RPMI8226 (cell line): ENCODE data around the gene KRCC1.
"Not testable (repeated sequence)": the region's sequence is repeated elsewhere in the genome, so short reads cannot be mapped to it uniquely, and the experiment has no call there.

ENCODE experiments used
- DNase-seq: peaks from one replicate; pipeline ENCODE4 v3.0.0-alpha.2; 2015

KRCC1 gene

DNA sequence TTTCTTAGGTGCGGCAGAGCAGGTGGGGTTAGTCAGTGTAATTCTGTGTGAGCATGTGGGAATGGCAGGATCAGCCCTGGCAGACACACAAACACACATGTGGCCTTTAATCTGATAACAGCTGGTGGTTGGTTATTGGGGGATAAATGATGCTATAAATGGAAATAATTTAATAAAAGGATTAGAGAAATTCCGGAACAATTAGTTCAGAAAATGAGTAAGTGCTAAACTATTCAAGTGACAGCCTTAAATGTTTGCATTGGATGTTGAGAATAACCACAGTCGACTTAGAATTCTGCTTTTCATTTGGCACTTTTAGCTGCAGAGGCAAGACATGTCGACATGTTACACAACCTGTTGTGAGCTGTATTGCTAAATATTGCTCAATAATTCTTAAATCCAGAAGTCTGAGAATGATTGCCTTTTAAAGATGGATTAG is 19.3 kb upstream of the KRCC1 start:
- no peak for DNase-seq

GRCh38 chr2:88074150-88074549 is 18.6 kb upstream of the KRCC1 start:
- DNase-seq: no peak

DNA sequence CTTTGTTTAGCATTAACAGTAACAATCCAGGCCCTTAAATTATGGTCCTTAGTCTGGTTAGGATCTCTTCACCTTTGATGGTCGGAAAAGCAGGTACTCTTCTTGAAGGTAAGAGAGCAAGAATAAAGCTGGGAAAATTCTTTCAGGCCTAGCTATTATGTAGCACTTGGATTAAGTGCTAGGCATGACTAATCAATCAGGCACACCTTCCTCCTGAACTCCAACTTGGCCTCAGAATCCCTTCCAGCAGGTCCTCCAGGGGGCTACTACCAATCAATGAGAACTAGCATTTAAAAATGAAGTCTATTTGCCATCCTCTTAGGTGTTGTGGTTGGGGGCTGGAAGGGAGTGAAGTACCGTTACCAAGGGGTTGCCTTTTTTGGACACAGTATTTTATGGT is 15.8 kb upstream of the KRCC1 start:
- no peak for DNase-seq

- DNase-seq: no peak
Observed at GRCh38 chr2:88070055-88070454, 14.5 kb upstream of the KRCC1 start.

- DNase-seq: no peak
Observed at GRCh38 chr2:88069117-88069516, 13.5 kb upstream of the KRCC1 start.

GRCh38 chr2:88068044-88068443 is 12.5 kb upstream of the KRCC1 start:
- DNase-seq: no peak

GRCh38 chr2:88067598-88067997 is 12.0 kb upstream of the KRCC1 start, which contains the start of gene SMYD1:
SMYD1 (plus strand) TSS chr2:88067825; CDS start chr2:88067865, 40 bp downstream.
- no peak for DNase-seq

GRCh38 chr2:88067189-88067588 is 11.6 kb upstream of the KRCC1 start:
- no peak for DNase-seq

GRCh38 chr2:88066543-88066942 is 11.0 kb upstream of the KRCC1 start:
- no peak for DNase-seq

GRCh38 chr2:88061295-88061694 is 5.7 kb upstream of the KRCC1 start:
- DNase-seq: no peak

- no peak for DNase-seq
Observed at GRCh38 chr2:88060907-88061275, 5.3 kb upstream of the KRCC1 start.

DNA sequence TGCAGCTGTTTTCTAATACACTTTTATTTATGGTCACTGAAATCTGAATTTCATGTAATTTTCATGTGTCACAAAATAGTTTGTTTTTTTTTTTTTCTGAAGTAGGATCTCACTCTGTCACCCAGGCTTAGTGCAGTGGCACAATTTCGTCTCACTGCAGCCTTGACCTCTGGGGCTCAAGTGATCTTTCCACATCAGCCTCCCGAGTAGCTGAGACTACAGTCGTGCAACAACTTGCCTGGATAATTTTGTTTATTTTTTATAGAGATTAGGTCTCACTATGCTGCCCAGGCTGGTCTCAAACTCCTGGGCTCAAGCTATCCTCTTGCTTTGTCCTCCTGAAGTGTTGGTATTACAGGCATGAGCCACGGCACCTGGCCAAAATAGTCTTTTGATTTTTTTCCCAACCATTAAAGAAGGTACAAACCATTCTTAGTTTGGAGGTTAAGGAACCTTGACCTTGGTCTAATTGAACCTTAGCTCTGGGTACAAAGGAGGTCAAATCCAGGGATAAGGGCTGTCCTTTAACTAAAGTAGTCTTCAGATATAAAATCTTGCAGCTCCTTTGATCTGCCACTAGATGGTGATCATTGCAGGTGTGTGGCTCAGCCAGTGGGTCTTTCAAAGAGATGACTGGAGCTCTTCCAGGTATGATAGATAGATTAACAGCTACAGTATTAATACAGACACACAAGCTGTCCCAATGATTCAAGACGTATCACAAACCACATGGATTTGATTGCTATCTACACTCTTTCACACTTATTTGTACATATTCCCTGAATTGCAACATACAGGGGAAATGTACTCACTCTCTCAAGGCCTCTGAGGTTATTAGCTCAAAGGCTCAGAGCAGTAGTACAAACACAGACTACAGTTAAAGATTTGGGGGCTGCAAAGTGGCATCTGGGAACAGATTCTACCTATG is 4.7 kb upstream of the KRCC1 start:
- DNase-seq: peak; percentile 46

DNA sequence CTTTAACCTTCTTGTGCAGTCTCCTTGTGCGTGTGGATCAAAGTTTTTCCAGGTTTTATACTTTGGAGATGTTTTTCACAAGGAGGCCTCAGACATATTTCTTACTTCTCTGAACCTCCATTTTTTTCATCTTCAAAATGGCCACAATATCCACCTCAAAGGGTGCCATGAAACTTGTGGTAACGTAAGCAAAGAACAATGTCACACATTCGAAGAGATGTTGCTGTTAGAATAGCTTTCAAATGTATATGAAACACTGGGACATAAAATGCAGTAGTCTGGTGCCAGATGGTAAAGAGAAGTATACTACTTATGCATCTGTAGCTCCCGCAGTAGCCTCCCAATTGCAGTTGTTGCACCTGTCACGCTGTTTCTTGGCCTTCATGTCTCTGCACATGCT is 2.6 kb upstream of the KRCC1 start:
- no peak for DNase-seq

- no peak for DNase-seq
Observed at GRCh38 chr2:88057437-88057844, 1.9 kb upstream of the KRCC1 start.

DNA sequence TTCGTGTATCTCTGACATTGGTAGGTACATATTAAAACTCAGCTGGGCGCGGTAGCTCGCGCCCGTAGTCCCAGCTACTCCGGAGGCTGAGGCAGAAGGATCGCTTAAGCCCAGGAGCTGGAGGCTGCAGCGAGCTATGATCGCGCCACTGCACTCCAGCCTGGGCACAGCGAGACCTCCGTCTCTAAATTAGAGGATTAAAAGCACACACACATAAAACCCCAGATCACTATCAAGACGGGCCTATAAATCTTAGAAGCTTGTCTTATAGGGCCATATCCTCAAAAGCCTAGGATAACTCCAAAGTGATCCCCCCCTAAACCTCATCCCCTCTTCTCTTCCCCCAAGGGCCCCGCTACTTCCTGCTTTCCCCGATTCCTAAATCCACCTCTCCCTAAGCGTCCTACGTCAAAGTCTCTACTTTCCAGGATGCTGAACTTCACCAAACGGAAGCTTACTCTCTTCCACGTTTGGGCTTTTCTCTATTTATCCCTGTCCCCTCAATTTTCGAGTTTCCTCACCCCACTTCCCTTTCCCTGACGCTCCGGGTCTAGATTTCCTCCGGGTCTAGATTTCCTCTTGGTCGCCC is 707 bp downstream of the KRCC1 start:
- no peak for DNase-seq

GRCh38 chr2:88053934-88054781 is 1.4 kb downstream of the KRCC1 start:
- DNase-seq: no peak

- no peak for DNase-seq
Observed at GRCh38 chr2:88053296-88053695, 2.3 kb downstream of the KRCC1 start.

DNA sequence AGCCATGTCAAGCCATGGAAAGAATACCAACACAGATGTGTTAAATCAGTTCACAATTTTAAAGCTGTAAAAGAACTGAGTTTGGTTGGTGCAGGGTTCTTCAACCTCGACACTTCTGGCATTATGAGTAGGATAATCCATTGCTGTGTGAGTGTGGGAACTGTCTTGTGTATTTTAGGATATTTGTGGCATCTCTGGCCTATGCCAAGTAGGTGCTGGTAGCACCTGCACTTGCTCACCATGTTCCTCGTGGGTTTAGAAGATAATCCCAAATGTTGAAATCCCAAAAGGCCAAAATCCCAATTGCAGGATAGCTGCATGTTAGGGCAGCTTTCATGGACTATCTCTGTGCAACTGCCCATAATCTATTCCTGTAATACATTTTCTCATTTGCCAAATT is 3.8 kb downstream of the KRCC1 start:
- no peak for DNase-seq

DNA sequence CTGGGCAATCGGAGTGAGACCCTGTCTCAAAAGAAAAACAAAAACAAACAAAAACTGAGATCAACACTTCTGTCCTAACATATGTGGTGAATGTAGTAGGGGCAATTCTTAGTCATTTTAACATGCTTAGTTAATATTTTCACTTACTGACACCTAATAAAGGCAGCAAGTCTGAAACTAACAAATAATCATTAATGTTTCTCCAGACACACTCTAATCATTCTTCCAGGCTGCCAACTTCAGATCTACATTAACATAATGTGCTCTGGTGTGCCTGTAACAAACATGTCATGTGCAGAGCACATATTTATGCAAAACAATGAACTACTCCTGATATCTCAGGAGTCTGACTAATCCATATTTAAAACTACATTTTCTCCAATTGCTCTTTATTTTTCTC is 6.0 kb downstream of the KRCC1 start:
- DNase-seq: no peak

GRCh38 chr2:88048541-88048940 is 7.0 kb downstream of the KRCC1 start:
- no peak for DNase-seq

- DNase-seq: not testable (repeated sequence)
Observed at GRCh38 chr2:88045561-88045960, 10.0 kb downstream of the KRCC1 start.

- no peak for DNase-seq
Observed at GRCh38 chr2:88042476-88042875, 13.1 kb downstream of the KRCC1 start.
